KMS-11 (cell line): ENCODE measurements around the gene RAET1E.
"Not testable (repeated sequence)": the region's sequence is repeated elsewhere in the genome, so short reads cannot be mapped to it uniquely, and the experiment has no call there.

Experiments used
- H2AFZ ChIP-seq: fragments of 200-600 bp; sonication (generic); 2 replicates; pipeline ENCODE4 v1.6.1; 2016; ENCODE audit warnings: antibody characterized with exemption, mixed run types, low read depth
- H3K27ac ChIP-seq: fragments of 200-600 bp; sonication (generic); 2 replicates; pipeline ENCODE4 v1.6.1; 2016; ENCODE audit warnings: mild to moderate bottlenecking, mixed run types
- H3K27me3 ChIP-seq: fragments of 200-600 bp; sonication (generic); 2 replicates; pipeline ENCODE4 v1.6.1; 2017; ENCODE audit warnings: mild to moderate bottlenecking, low read depth, mixed run types, moderate library complexity; ENCODE audit not compliant: insufficient read depth
- H3K36me3 ChIP-seq: fragments of 200-600 bp; sonication (generic); 2 replicates; pipeline ENCODE4 v1.6.1; 2017; ENCODE audit warnings: mild to moderate bottlenecking, mixed run types; ENCODE audit not compliant: insufficient read depth
- H3K4me1 ChIP-seq: fragments of 200-600 bp; sonication (generic); 2 replicates; pipeline ENCODE4 v1.6.1; 2016; ENCODE audit warnings: mild to moderate bottlenecking, low read depth, mixed run types; ENCODE audit not compliant: poor library complexity, severe bottlenecking
- H3K4me2 ChIP-seq: fragments of 200-600 bp; sonication (generic); 2 replicates; pipeline ENCODE4 v1.7.0; 2016; ENCODE audit warnings: mild to moderate bottlenecking, mixed run types
- H3K4me3 ChIP-seq: fragments of 200-600 bp; sonication (generic); IDR thresholded peaks from 2 replicates; pipeline ENCODE4 v1.6.1; 2017; ENCODE audit warnings: low read depth, low read length, mixed read lengths; ENCODE audit not compliant: insufficient read depth
- H3K79me2 ChIP-seq: fragments of 200-600 bp; sonication (generic); 2 replicates; pipeline ENCODE4 v1.6.1; 2016; ENCODE audit warnings: low read depth, mixed run types; ENCODE audit not compliant: insufficient read depth
- H3K9ac ChIP-seq: fragments of 200-600 bp; sonication (generic); 2 replicates; pipeline ENCODE4 v1.6.1; 2016; ENCODE audit warnings: mild to moderate bottlenecking, mixed run types
- H4K20me1 ChIP-seq: fragments of 200-600 bp; sonication (generic); 2 replicates; pipeline ENCODE4 v1.6.1; 2016; ENCODE audit warnings: mild to moderate bottlenecking, mixed run types; ENCODE audit not compliant: insufficient read depth
- CTCF ChIP-seq: fragments of 200-600 bp; sonication (generic); conservative IDR thresholded peaks from 2 replicates; pipeline ENCODE4 v1.6.1; 2017; ENCODE audit warnings: low read depth, mild to moderate bottlenecking, antibody characterized with exemption, low read length, moderate library complexity, mixed read lengths

The RAET1E gene

GRCh38 chr6:149856256-149856994 is 41.5 kb downstream of the RAET1E start:
- no peaks in the 10 kb centered on the region for H3K79me2 ChIP-seq
- H2AFZ ChIP-seq, result no peak overlapping the region
- H3K27ac ChIP-seq, result no peak overlapping the region
- H3K4me2 ChIP-seq, result no peak overlapping the region
- no peaks in the 10 kb centered on the region for H3K27me3 ChIP-seq
- TF ChIP-seq CTCF, result no peak
- H4K20me1 ChIP-seq, result no peaks in the 10 kb centered on the region
- no peak overlapping the region for H3K9ac ChIP-seq
- no peaks in the 10 kb centered on the region for H3K4me1 ChIP-seq
- H3K36me3 ChIP-seq, result no peaks in the 10 kb centered on the region
- no peak overlapping the region for H3K4me3 ChIP-seq

- no peaks in the 10 kb centered on the region for H4K20me1 ChIP-seq
- H3K9ac ChIP-seq, result no peak overlapping the region
- no peak overlapping the region for H2AFZ ChIP-seq
- no peak overlapping the region for H3K4me3 ChIP-seq
- no peak overlapping the region for H3K4me2 ChIP-seq
- H3K79me2 ChIP-seq, result no peaks in the 10 kb centered on the region
- no peaks in the 10 kb centered on the region for H3K4me1 ChIP-seq
- TF ChIP-seq CTCF, result no peak
- H3K27ac ChIP-seq, result no peak overlapping the region
- H3K36me3 ChIP-seq, result no peaks in the 10 kb centered on the region
- no peaks in the 10 kb centered on the region for H3K27me3 ChIP-seq
These were observed 42.2 kb downstream of the RAET1E start for GRCh38 chr6:149855741-149856140.

- Histone ChIP-seq H3K36me3 (no peaks in the 10 kb centered on the region), H2AFZ (no peak overlapping the region), H3K27me3 (no peaks in the 10 kb centered on the region), H3K9ac (no peak overlapping the region), H3K4me1 (no peaks in the 10 kb centered on the region), H3K27ac (no peak overlapping the region), H3K4me2 (no peak overlapping the region), H3K4me3 (no peak overlapping the region), H3K79me2 (no peaks in the 10 kb centered on the region), H4K20me1 (no peaks in the 10 kb centered on the region)
- no peak for TF ChIP-seq CTCF
These were observed 42.8 kb downstream of the RAET1E start for GRCh38 chr6:149855040-149855654.

GRCh38 chr6:149854532-149854931 is 43.4 kb downstream of the RAET1E start:
- no peak for TF ChIP-seq CTCF
- no peak overlapping the region for H3K4me3 ChIP-seq
- no peak overlapping the region for H3K9ac ChIP-seq
- H3K27ac ChIP-seq, result no peak overlapping the region
- H4K20me1 ChIP-seq, result no peaks in the 10 kb centered on the region
- H3K79me2 ChIP-seq, result no peaks in the 10 kb centered on the region
- no peaks in the 10 kb centered on the region for H3K4me1 ChIP-seq
- no peak overlapping the region for H2AFZ ChIP-seq
- H3K36me3 ChIP-seq, result no peaks in the 10 kb centered on the region
- no peaks in the 10 kb centered on the region for H3K27me3 ChIP-seq
- H3K4me2 ChIP-seq, result no peak overlapping the region

- H3K4me2 ChIP-seq, H3K36me3 ChIP-seq, H4K20me1 ChIP-seq, H3K4me1 ChIP-seq, H3K27ac ChIP-seq, H3K79me2 ChIP-seq, H3K9ac ChIP-seq, H3K4me3 ChIP-seq, H3K27me3 ChIP-seq, H2AFZ ChIP-seq: not testable (repeated sequence)
These were observed 43.9 kb downstream of the RAET1E start for GRCh38 chr6:149854017-149854416.
